Ovary (tissue), 9 donors: ENCODE measurements around the gene ALDH3B1. TPM values are rescaled to one million over a fixed set of nuclear protein-coding genes. Genes with fewer than 3 reads are reported as not detected.

Experiments
- DNase-seq, 5 donors: peaks; one replicate each; pipeline ENCODE4 v3.0.0-alpha.2; 2019 to 2020
- H3K27ac ChIP-seq, 2 donors: fragments of 200-600 bp; one replicate each; pipeline versions ENCODE4 v1.5.1 to v1.8.0; 2019 to 2022
- H3K27me3 ChIP-seq: fragments of 200-600 bp; one replicate; pipeline ENCODE4 v1.8.0; 2022
- H3K36me3 ChIP-seq: fragments of 200-600 bp; sonication (generic); one replicate; pipeline ENCODE4 v1.5.1; 2019
- H3K4me1 ChIP-seq: one replicate; pipeline ENCODE4 v1.8.1; 2013; ENCODE audit warnings: mild to moderate bottlenecking, moderate library complexity; ENCODE audit not compliant: insufficient read depth
- H3K4me3 ChIP-seq: fragments of 200-600 bp; sonication (generic); one replicate; pipeline ENCODE4 v1.5.1; 2017
- H3K9me3 ChIP-seq, 2 donors: fragments of 200-600 bp in 1 of 2; sonication (generic) in 1 of 2; one replicate each; pipeline versions ENCODE4 v1.5.1 to v1.8.1; 2013 to 2019; ENCODE audit warnings: mild to moderate bottlenecking in 1 of 2, moderate library complexity in 1 of 2
- EP300 ChIP-seq: sonication (generic); formaldehyde crosslinking; IDR thresholded peaks from one replicate; pipeline ENCODE4 v1.6.1; 2017; ENCODE audit warnings: antibody characterized with exemption
- POLR2A ChIP-seq: fragments of 450-650 bp; IDR thresholded peaks from one replicate; pipeline ENCODE4 v1.6.1; 2017; ENCODE audit warnings: antibody characterized with exemption, mild to moderate bottlenecking, moderate library complexity
- WGBS, 3 donors: extraction: QIAGEN DNeasy Blood & Tissue Kit in 1 of 3; methylation state at CpG; one replicate each; pipeline versions ENCODE4 v1.1.5 to v1.1.7; 2013 to 2017; 5-methylcytosine and 5-hydroxymethylcytosine counted together
- intact Hi-C, 4 donors: fragments of 100-400 bp; cut with DNase I; formaldehyde crosslinking; loops; one replicate each; pipeline versions ENCODE4 v1.11.0 to v1.15.1; 2022 to 2023
- polyA plus RNA-seq, 2 donors: library from polyadenylated mRNA; stranded (reverse); fragments of 200-250 nt in 1 of 2; fragments of 350-450 nt in 1 of 2; fragmentation: Illumina TruSeq in 1 of 2; extraction: RNeasy Lipid Tissue Mini Kit (QIAGEN cat#74804) in 1 of 2; gene quantifications; one replicate each; pipeline ENCODE4 v1.2.3, GENCODE V29; 2013 to 2014
- total RNA-seq, 7 donors: library from RNA; depleted of rRNA in 2 of 7; stranded (reverse); fragments of >200 nt in 2 of 7; fragmentation: NEBNext Ultra II Directional in 3 of 7; extraction: Animal tissue kit (Norgen Biotek cat#: 25700) in 3 of 7; gene quantifications; one replicate each; pipeline versions ENCODE4 v1.1.0 to v1.2.4, GENCODE V29; 2016 to 2023
- TF ChIP-seq, protein P1 (sequence below), 3 donors: fragments of 450-650 bp in 2 of 3; fragments of 200-600 bp in 1 of 3; IDR thresholded peaks; one replicate each; pipeline versions ENCODE4 v1.5.1 to v1.8.0; 2016 to 2022; ENCODE audit warnings: antibody characterized with exemption in 3 of 3, mild to moderate bottlenecking in 1 of 3
- donor health status: DM: no; HTN: no; CAD: no; lungs with moderate emphysema.
- donor health status: DM: no; HTN: no; CAD: no.
- donor health status: Bipolar disorder and iron deficiency.
- donor health status: DM: yes; HTN: yes; CAD: no.
- donor health status: DM: no; HTN: no; CAD: no.
- donor health status: DM: yes; HTN: yes; CAD: no.

The ALDH3B1 gene
- total and polyA plus RNA-seq, 9 donors, result 1.8 to 65.3 (median 7.4) TPM

DNA sequence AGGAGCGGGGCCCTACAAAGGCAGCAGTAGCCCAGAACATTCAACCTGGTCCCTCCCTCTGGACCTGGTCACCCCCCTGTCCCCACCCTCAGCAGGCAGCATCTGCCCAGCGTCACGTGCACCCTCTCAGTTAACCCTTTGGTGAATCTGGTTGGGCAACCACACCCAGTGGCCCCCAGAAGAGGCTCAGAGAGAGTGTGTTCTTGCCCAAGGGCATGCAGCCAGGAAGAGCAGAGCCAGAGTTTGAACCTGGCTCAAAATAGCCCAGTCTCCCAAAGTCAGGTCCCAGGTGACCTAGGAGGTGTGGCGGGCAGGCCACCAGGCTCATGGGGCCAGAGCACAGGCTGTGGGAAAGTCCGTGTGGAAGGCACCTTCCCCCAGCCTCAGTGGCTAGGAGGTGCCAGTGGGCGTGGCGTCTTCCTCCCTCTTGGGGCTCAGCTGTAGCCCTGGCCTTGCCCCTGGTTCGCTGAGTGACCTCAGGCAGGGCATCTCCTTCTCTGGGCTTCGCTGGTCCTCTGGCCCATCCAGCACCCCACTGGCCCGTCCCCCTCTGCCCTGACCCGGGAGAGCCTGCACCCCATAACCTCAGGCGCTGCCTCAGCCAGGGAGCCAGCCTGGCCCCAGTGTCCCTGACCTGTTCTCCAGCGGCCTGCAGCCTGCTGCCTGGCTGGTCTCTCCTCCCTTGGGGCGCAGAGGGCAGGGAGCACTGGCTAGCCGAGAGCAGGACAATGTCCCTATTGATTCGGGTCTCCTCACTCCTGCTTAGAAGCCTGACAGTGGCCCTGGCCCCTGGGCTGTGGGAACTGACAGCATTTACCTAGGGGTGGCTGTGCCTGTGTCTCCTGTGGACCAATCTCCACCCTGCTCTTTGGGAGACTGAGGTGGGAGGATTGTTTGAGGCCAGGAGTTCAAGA lies 7.0 kb downstream of the ALDH3B1 start:
- Histone ChIP-seq H3K27me3 (no peaks in the 10 kb centered on the region), H3K4me1 (peaks cover 3% of the 10 kb centered on the region), H3K9me3 (no peaks in the 10 kb centered on the region), H3K36me3 (no peaks in the 10 kb centered on the region), H3K27ac (no peak overlapping the region), H3K4me3 (no peak overlapping the region)
- 56 to 60% (median 57%) methylated on average over 15 to 16 of the region's 16 CpGs for WGBS, 3 donors
- intact Hi-C loops, result no loop called here
- no peak for DNase-seq
- TF ChIP-seq EP300 (no peak), POLR2A (no peak)
- TF ChIP-seq, protein P1, sequence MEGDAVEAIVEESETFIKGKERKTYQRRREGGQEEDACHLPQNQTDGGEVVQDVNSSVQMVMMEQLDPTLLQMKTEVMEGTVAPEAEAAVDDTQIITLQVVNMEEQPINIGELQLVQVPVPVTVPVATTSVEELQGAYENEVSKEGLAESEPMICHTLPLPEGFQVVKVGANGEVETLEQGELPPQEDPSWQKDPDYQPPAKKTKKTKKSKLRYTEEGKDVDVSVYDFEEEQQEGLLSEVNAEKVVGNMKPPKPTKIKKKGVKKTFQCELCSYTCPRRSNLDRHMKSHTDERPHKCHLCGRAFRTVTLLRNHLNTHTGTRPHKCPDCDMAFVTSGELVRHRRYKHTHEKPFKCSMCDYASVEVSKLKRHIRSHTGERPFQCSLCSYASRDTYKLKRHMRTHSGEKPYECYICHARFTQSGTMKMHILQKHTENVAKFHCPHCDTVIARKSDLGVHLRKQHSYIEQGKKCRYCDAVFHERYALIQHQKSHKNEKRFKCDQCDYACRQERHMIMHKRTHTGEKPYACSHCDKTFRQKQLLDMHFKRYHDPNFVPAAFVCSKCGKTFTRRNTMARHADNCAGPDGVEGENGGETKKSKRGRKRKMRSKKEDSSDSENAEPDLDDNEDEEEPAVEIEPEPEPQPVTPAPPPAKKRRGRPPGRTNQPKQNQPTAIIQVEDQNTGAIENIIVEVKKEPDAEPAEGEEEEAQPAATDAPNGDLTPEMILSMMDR (IDR thresholded peaks at IDR 0.05), result no peak

DNA sequence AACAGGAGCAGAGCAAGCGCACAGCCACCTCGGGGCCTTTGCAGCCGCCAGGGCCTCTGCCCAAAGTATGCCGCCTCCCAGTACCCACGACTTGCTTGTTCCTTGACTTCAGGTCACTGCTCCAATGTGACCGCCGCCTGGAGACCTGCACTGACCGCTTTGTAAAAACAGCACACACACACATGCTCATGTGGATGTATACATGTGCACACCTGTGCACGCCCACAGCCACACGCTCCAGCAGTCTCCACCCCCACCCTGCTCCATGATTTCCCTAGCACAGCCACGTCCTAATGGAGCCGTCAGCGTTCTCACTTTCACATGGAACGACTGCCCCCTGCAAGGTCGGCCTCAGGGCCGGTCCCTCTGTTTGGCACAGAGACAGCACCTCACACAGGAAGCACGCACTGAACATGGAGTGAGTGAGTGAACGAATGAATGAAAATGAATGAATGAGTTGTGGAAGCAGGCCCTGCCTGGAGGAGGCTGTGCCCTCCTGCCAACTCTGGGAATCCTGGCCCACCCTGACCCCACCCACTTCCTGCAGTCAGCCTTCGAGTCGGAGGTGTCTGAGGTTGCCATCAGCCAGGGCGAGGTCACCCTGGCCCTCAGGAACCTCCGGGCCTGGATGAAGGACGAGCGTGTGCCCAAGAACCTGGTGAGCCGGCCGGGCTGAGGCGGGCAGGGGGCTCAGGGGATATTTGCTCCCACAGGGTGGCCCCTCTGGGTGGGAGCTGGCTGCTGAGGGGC lies 8.0 kb downstream of the ALDH3B1 start:
- Histone ChIP-seq H3K9me3 (no peaks in the 10 kb centered on the region), H3K36me3 (no peaks in the 10 kb centered on the region), H3K27me3 (no peaks in the 10 kb centered on the region), H3K4me3 (no peak overlapping the region), H3K4me1 (no peaks in the 10 kb centered on the region), H3K27ac (no peak overlapping the region)
- 67 to 79% (median 77%) methylated on average over 27 of the region's 27 CpGs for WGBS, 3 donors
- intact Hi-C loops, result no loop called here
- DNase-seq, result no peak
- TF ChIP-seq POLR2A (no peak), EP300 (no peak)
- TF ChIP-seq, protein P1 (IDR thresholded peaks at IDR 0.05), result no peak

DNA sequence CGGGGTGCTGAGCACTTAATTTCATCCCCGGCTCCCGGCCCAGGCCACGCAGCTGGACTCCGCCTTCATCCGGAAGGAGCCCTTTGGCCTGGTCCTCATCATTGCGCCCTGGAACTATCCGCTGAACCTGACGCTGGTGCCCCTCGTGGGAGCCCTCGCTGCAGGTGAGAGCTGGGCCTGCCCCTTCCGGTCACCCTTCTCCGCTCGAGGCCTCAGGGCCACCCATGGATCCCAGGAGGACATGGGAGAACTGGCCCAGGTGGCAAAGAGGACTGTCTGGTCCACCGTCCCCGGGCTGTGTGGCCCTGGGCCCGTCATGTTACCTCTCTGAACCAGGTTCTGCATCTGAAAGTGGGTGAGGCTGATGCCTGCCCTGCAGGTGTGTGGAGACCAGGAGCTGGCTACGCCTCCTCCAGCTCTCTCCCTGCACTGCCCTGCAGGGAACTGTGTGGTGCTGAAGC lies 8.6 kb downstream of the ALDH3B1 start:
- H3K4me1 ChIP-seq, result no peaks in the 10 kb centered on the region

DNA sequence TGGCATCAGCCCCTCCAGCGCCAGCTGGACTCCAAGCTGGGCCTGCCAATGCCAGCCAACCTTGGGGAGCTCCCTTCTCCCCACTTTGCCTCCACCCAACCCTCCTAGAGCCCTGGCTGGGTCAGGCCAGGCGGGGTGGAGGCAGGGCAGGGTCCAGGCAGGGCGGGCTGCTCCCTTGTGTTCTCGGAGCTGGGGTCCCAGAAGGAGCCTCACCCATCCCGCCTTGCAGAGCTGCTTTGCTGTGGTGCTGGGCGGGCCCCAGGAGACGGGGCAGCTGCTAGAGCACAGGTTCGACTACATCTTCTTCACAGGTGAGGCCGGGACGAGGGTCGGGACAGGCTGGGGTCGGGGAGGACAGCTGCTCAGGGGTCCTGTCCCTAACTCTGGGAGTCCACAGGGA lies 9.4 kb downstream of the ALDH3B1 start:
- no peak overlapping the region for H3K4me3 ChIP-seq
- no peaks in the 10 kb centered on the region for H3K36me3 ChIP-seq
- TF ChIP-seq POLR2A, result no peak
- TF ChIP-seq, protein P1 (IDR thresholded peaks at IDR 0.05), result no peak
- TF ChIP-seq EP300, result no peak
- 82 to 86% (median 84%) methylated on average over 3 to 12 of the region's 12 CpGs for WGBS, 3 donors
- no peaks in the 10 kb centered on the region for H3K9me3 ChIP-seq
- no peak overlapping the region for H3K27ac ChIP-seq
- no peaks in the 10 kb centered on the region for H3K4me1 ChIP-seq
- intact Hi-C loops, result no loop called here
- no peak for DNase-seq
- no peaks in the 10 kb centered on the region for H3K27me3 ChIP-seq

More for the DNA sequence above, 8.6 kb downstream of the ALDH3B1 start:
- H3K4me3 ChIP-seq, result no peak overlapping the region
- no peaks in the 10 kb centered on the region for H3K36me3 ChIP-seq
- intact Hi-C loops, result no loop called here
- 87 to 89% (median 88%) methylated on average over 18 of the region's 18 CpGs for WGBS, 3 donors
- no peaks in the 10 kb centered on the region for H3K9me3 ChIP-seq
- no peak overlapping the region for H3K27ac ChIP-seq
- DNase-seq, result no peak
- no peak for TF ChIP-seq POLR2A
- TF ChIP-seq, protein P1 (IDR thresholded peaks at IDR 0.05), result no peak
- no peak for TF ChIP-seq EP300
- H3K27me3 ChIP-seq, result no peaks in the 10 kb centered on the region
